Panc1 (cell line): Measurements from ENCODE around the gene SAMD4A.

Source experiments
- SIN3A ChIP-seq: IDR thresholded peaks from 2 replicates; pipeline ENCODE4 v1.6.1; 2012; ENCODE audit warnings: low read depth, mild to moderate bottlenecking, low read length, moderate library complexity, borderline replicate concordance; ENCODE audit not compliant: insufficient read depth
- TF ChIP-seq, protein P1 (sequence below): fragments of 450-650 bp; IDR thresholded peaks from 2 replicates; pipeline ENCODE4 v1.5.1; 2017; ENCODE audit warnings: mild to moderate bottlenecking
- TF ChIP-seq, protein P2 (sequence below), 2 experiments: IDR thresholded peaks; 2 replicates each; pipeline ENCODE4 v1.6.1; 2011 to 2012; ENCODE audit warnings: low read depth in 2 of 2, control low read depth in 1 of 2, low read length in 1 of 2, mild to moderate bottlenecking in 1 of 2, moderate library complexity in 1 of 2; ENCODE audit not compliant: insufficient read depth in 1 of 2

DNA sequence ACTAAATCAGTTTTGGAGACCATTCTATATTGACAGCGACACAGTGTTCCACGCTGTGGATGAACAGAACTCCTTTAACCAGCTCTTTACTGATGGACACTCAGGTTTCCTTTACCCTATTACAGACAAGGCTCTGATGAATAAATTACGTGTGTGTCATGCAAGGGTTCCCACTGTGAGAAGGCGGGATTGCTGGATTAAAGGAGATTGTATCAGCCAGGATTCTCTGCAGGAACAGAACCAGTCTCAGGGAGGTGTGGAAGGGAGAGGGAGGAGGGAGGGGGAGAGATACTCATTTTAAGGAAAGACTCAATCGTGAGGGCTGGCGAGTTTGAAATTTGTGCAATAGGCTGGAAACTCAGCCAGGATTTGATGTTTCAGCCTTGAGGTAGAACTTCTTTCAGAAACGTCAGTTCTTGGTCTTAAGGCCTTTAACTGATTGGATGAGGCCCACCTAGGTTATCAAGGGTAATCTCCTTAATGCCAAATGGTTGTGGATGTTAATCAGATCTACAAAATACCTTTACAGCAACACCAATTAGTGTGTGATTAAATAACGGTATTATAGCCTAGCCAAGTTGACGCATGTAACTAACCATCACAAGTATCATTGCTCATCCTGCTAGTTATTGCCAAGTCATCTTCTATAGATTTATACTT, 231.7 kb downstream of the SAMD4A start:
- TF ChIP-seq, protein P1, sequence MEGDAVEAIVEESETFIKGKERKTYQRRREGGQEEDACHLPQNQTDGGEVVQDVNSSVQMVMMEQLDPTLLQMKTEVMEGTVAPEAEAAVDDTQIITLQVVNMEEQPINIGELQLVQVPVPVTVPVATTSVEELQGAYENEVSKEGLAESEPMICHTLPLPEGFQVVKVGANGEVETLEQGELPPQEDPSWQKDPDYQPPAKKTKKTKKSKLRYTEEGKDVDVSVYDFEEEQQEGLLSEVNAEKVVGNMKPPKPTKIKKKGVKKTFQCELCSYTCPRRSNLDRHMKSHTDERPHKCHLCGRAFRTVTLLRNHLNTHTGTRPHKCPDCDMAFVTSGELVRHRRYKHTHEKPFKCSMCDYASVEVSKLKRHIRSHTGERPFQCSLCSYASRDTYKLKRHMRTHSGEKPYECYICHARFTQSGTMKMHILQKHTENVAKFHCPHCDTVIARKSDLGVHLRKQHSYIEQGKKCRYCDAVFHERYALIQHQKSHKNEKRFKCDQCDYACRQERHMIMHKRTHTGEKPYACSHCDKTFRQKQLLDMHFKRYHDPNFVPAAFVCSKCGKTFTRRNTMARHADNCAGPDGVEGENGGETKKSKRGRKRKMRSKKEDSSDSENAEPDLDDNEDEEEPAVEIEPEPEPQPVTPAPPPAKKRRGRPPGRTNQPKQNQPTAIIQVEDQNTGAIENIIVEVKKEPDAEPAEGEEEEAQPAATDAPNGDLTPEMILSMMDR = no peak
- TF ChIP-seq SIN3A = no peak
- TF ChIP-seq, protein P2, sequence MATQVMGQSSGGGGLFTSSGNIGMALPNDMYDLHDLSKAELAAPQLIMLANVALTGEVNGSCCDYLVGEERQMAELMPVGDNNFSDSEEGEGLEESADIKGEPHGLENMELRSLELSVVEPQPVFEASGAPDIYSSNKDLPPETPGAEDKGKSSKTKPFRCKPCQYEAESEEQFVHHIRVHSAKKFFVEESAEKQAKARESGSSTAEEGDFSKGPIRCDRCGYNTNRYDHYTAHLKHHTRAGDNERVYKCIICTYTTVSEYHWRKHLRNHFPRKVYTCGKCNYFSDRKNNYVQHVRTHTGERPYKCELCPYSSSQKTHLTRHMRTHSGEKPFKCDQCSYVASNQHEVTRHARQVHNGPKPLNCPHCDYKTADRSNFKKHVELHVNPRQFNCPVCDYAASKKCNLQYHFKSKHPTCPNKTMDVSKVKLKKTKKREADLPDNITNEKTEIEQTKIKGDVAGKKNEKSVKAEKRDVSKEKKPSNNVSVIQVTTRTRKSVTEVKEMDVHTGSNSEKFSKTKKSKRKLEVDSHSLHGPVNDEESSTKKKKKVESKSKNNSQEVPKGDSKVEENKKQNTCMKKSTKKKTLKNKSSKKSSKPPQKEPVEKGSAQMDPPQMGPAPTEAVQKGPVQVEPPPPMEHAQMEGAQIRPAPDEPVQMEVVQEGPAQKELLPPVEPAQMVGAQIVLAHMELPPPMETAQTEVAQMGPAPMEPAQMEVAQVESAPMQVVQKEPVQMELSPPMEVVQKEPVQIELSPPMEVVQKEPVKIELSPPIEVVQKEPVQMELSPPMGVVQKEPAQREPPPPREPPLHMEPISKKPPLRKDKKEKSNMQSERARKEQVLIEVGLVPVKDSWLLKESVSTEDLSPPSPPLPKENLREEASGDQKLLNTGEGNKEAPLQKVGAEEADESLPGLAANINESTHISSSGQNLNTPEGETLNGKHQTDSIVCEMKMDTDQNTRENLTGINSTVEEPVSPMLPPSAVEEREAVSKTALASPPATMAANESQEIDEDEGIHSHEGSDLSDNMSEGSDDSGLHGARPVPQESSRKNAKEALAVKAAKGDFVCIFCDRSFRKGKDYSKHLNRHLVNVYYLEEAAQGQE (IDR thresholded peaks at IDR 0.05; ENCODE audit: insufficient read depth in 1 of 2, low read depth in 2 of 2, low read length in 1 of 2) = no peak
